Thyroid gland (tissue), 4 donors: Measurements from ENCODE around the gene POLL. TPM values are rescaled to one million over a fixed set of nuclear protein-coding genes. Genes with fewer than 3 reads are reported as not detected.

ENCODE experiments used
- DNase-seq, 2 donors: peaks; one replicate each; pipeline ENCODE4 v3.0.0-alpha.2; 2019
- H3K27ac ChIP-seq, 3 donors: fragments of 200-600 bp; sonication (generic); 1 replicate in 2 of 3; 2 replicates in 1 of 3; pipeline ENCODE4 v1.5.1; 2016 to 2019; ENCODE audit warnings: mild to moderate bottlenecking in 1 of 3, moderate library complexity in 1 of 3
- H3K27me3 ChIP-seq: fragments of 200-600 bp; sonication (generic); one replicate; pipeline ENCODE4 v1.5.1; 2019
- H3K36me3 ChIP-seq, 2 donors: fragments of 200-600 bp; sonication (generic); one replicate each; pipeline ENCODE4 v1.5.1; 2016 to 2019
- H3K4me1 ChIP-seq, 2 donors: fragments of 200-600 bp; sonication (generic); one replicate each; pipeline ENCODE4 v1.5.1; 2017 to 2019
- H3K4me3 ChIP-seq, 3 donors: fragments of 200-600 bp; sonication (generic); replicated peaks in 1 of 3; 1 replicate in 2 of 3; 2 replicates in 1 of 3; pipeline ENCODE4 v1.5.1; 2016; ENCODE audit warnings: mild to moderate bottlenecking in 1 of 3
- H3K9me3 ChIP-seq: fragments of 200-600 bp; sonication (generic); one replicate; pipeline ENCODE4 v1.5.1; 2017
- CTCF ChIP-seq, 6 experiments: fragments of 200-600 bp in 3 of 6; fragments of 450-650 bp in 3 of 6; sonication (generic) in 3 of 6; IDR thresholded peaks; one replicate each; pipeline ENCODE4 v1.5.1; 2016 to 2019; ENCODE audit warnings: antibody characterized with exemption in 6 of 6, mild to moderate bottlenecking in 2 of 6, inconsistent platforms in 1 of 6, moderate library complexity in 1 of 6
- POLR2A ChIP-seq, 2 donors: fragments of 450-650 bp; IDR thresholded peaks; one replicate each; pipeline ENCODE4 v1.6.1; 2017; ENCODE audit warnings: antibody characterized with exemption in 2 of 2, mild to moderate bottlenecking in 2 of 2, moderate library complexity in 1 of 2
- WGBS, 2 donors: methylation state at CpG; one replicate each; pipeline ENCODE4 v1.1.5; 2017; 5-methylcytosine and 5-hydroxymethylcytosine counted together
- intact Hi-C: fragments of 100-400 bp; cut with DNase I; formaldehyde crosslinking; loops from one replicate; pipeline ENCODE4 v1.15.1; 2023
- total RNA-seq, 4 donors: library from RNA; depleted of rRNA; stranded (reverse); fragments of >200 nt; gene quantifications; one replicate each; pipeline ENCODE4 v1.2.3, GENCODE V29; 2016

The POLL gene
- total RNA-seq, 4 donors from 2014 or later: 26.2 to 34.9 (median 33.1) TPM

DNA sequence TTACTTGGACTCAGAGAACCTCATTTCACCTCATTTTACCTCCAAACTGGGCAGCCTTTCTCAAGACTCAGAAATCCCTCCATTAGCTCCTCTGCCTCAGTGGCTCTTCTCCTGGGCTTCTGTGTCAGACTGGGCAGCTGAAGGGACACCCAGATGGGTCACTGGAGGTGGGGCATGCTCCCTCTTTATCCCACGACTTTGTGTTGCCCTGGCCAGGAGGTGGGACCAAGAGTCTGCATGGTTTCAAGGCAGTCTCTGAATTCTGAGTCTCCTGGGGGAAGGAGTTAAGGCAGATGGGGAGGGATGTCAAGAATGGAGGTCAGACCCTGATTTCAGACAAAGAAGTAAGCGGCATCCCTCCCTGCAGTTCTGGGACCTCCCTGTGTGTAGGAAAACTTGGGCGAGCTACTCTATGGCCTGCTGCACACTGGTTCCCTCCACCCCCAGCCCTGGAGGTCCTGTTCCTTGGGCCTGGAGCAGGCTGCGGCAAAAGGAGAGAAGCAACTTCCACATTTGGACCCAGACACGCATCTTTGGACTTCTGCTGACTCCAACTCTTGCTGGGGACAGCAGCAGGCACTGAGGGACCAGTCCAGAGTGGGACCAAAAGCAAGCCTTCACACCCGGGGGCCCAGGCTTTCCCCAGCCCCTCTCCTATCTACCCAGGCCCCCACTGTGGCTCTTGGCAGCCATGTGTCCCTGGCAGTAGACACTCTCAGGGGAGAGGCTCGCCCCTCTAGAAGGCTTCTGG, 10.8 kb downstream of the POLL start:
- H3K9me3 ChIP-seq: no peaks in the 10 kb centered on the region
- DNase-seq: no peak
- TF ChIP-seq CTCF (IDR thresholded peaks at IDR 0.05) (no peak), POLR2A (IDR thresholded peaks at IDR 0.05) (no peak)
- 89 to 94% methylated on average over 7 of the region's 7 CpGs for WGBS, 2 donors
- H3K4me1 ChIP-seq: no peaks in the 10 kb centered on the region
- intact Hi-C loops: no loop called here
- H3K27me3 ChIP-seq: no peaks in the 10 kb centered on the region
- H3K36me3 ChIP-seq: peaks cover 5 to 9% of the 10 kb centered on the region in 2 donors
- H3K27ac ChIP-seq: no peak overlapping the region
- no peak overlapping the region for H3K4me3 ChIP-seq

DNA sequence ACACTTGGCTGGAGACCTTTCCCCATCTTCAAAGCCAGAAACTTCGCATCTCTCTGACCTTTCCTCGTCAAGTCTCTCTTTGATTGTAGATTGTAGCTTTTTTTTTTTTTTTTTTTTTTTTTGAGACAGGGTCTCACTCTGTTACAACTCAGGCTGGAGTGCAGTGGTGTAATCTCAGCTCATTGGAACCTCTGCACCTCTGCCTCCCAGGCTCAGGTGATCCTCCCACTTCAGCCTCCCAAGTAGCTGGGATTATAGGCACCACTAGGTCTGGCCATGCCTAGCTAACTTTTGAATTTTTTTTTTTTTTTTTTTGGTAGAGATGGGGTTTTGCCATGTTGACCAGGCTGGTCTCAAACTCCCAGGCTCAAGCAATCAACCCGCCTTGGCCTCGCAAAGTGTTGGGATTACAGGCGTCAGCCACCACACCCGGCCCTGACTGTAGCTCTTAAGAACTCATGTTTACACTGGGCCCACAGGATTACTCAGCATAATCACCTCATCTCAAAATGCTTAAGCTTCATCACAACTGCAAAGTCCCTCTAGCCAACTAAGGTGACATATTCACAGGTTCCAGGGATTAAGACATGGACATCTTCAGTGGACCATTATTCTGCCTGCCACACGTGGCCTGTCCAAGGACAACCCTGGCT, 11.7 kb downstream of the POLL start:
- H3K27me3 ChIP-seq: no peaks in the 10 kb centered on the region
- 90 to 92% methylated on average over 7 of the region's 7 CpGs for WGBS, 2 donors
- no peak overlapping the region for H3K4me3 ChIP-seq
- intact Hi-C loops: no loop called here
- no peak overlapping the region for H3K27ac ChIP-seq
- H3K4me1 ChIP-seq: no peaks in the 10 kb centered on the region
- no peaks in the 10 kb centered on the region for H3K9me3 ChIP-seq
- H3K36me3 ChIP-seq: peaks cover 5 to 9% of the 10 kb centered on the region in 2 donors
- no peak for DNase-seq
- TF ChIP-seq CTCF (IDR thresholded peaks at IDR 0.05) (no peak), POLR2A (IDR thresholded peaks at IDR 0.05) (no peak)

DNA sequence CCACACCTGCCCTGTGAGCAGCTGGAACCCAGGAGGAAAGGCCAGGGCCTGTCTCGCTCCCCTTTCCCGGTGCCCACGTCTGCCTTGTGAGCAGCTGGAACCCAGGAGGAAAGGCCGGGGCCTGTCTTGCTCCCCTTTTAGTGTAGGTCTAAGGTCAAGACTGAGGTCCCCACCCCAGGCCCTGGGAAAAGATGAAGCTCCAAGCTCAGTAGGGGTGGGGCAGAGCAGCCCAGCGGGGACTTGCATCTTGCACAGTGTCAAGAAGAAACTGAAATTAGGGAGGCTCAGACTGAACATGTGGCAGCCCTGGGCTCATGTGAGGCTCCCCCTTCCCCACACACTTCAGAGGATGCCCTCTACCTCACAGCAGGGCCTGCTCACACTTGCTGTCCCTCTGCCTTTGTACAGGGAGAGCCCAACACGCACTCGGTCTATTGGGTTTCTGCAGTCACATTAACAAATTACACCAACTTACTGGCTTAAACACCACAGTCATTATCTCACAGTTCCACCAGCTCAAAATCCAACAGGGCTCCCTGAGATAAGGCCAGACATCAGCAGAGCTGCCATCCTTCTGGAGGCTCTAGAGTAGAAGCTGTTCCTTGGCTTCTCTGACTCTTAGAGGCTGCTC, 12.4 kb downstream of the POLL start:
- Histone ChIP-seq H3K4me3 (no peak overlapping the region), H3K27me3 (no peaks in the 10 kb centered on the region), H3K36me3 (peaks cover 5 to 9% of the 10 kb centered on the region in 2 donors), H3K9me3 (no peaks in the 10 kb centered on the region), H3K27ac (no peak overlapping the region), H3K4me1 (peaks cover 0 to 1% of the 10 kb centered on the region in 2 donors)
- intact Hi-C loops: no loop called here
- WGBS, 2 donors: 93 to 95% methylated on average over 3 to 5 of the region's 7 CpGs
- TF ChIP-seq CTCF (IDR thresholded peaks at IDR 0.05) (no peak), POLR2A (IDR thresholded peaks at IDR 0.05) (no peak)
- DNase-seq: no peak

GRCh38 chr10:101575091-101575490, 13.0 kb downstream of the POLL start:
- Histone ChIP-seq H3K4me3 (no peak overlapping the region), H3K27me3 (no peaks in the 10 kb centered on the region), H3K36me3 (peaks cover 5 to 9% of the 10 kb centered on the region in 2 donors), H3K9me3 (no peaks in the 10 kb centered on the region), H3K4me1 (peaks cover under 1 to 7% of the 10 kb centered on the region in 2 donors), H3K27ac (no peak overlapping the region)
- DNase-seq: no peak
- no peak for TF ChIP-seq CTCF (IDR thresholded peaks at IDR 0.05)
- no peak for TF ChIP-seq POLR2A (IDR thresholded peaks at IDR 0.05)
- intact Hi-C loops: no loop called here
- 72 to 89% methylated on average over 3 of the region's 3 CpGs for WGBS, 2 donors
